CD4-positive, alpha-beta T cell treated with Interleukin-10 for 1 hour (primary cell): ENCODE measurements around the gene PDX1.
"Not testable (repeated sequence)": the region's sequence is repeated elsewhere in the genome, so short reads cannot be mapped to it uniquely, and the experiment has no call there.

Experiments
- DNase-seq: peaks from one replicate; pipeline ENCODE4 v3.0.0-alpha.2; 2020

PDX1 gene

GRCh38 chr13:27956576-27957300 is 36.9 kb downstream of the PDX1 start:
- DNase-seq: no peak

GRCh38 chr13:27959976-27960361 is 40.2 kb downstream of the PDX1 start:
- no peak for DNase-seq

GRCh38 chr13:27960362-27961226 is 40.8 kb downstream of the PDX1 start:
- no peak for DNase-seq

- DNase-seq: no peak
These were observed 41.7 kb downstream of the PDX1 start for GRCh38 chr13:27961227-27962085.

GRCh38 chr13:27962128-27962841 is 42.5 kb downstream of the PDX1 start:
- no peak for DNase-seq

GRCh38 chr13:27962982-27963381 is 43.2 kb downstream of the PDX1 start:
- DNase-seq: no peak

GRCh38 chr13:27963491-27963890 is 43.7 kb downstream of the PDX1 start:
- DNase-seq: no peak

GRCh38 chr13:27964206-27964605 is 44.4 kb downstream of the PDX1 start:
- not testable (repeated sequence) for DNase-seq

- DNase-seq: no peak
These were observed 45.0 kb downstream of the PDX1 start for GRCh38 chr13:27964741-27965323.

GRCh38 chr13:27965343-27965739 is 45.5 kb downstream of the PDX1 start:
- DNase-seq: no peak

GRCh38 chr13:27965740-27966640 is 46.2 kb downstream of the PDX1 start:
- no peak for DNase-seq

GRCh38 chr13:27966641-27967202 is 46.9 kb downstream of the PDX1 start:
- no peak for DNase-seq

GRCh38 chr13:27967203-27967735 is 47.5 kb downstream of the PDX1 start:
- no peak for DNase-seq

GRCh38 chr13:27967736-27968315 is 48.0 kb downstream of the PDX1 start:
- no peak for DNase-seq

GRCh38 chr13:27968316-27969081 is 48.7 kb downstream of the PDX1 start:
- no peak for DNase-seq

GRCh38 chr13:27969082-27969865 is 49.5 kb downstream of the PDX1 start, which contains the start of gene CDX2:
Gene CDX2 (minus strand): TSS chr13:27969315. CDS start chr13:27969006, 309 bp downstream.
- no peak for DNase-seq

GRCh38 chr13:27969866-27970229 is 50.0 kb downstream of the PDX1 start:
- no peak for DNase-seq
